Stimulated activated CD8-positive, alpha-beta memory T cell treated with anti-CD3 and anti-CD28 coated beads, Interleukin-4, amount 100 ng/mL, for 24 hours (primary cell): ENCODE results near the gene MTA1.

ENCODE experiments used
- DNase-seq: peaks from one replicate; pipeline ENCODE4 v3.0.0-alpha.2; 2020; ENCODE audit warnings: low read depth

Gene MTA1

DNA sequence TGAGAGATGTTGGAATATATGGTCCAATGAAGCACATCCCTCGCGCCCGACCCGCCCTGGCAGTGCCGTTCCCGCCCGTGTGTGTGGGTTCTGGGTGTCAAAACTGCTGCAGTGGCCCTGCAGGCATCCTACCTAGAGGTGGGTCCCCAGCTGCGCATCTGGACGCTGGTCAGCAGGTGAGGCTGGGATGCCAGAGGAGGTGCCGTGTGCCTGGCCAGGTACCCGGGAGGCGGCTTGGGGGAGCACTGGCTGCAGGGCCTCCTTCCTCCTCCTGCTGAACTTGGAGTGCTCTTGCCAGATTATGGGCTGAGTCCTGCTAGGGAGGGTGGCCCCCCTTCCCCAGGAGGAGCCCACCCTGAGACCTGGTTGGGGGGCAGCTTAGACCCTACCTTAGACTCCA lies 5.2 kb downstream of the MTA1 start:
- DNase-seq, result no peak

DNA sequence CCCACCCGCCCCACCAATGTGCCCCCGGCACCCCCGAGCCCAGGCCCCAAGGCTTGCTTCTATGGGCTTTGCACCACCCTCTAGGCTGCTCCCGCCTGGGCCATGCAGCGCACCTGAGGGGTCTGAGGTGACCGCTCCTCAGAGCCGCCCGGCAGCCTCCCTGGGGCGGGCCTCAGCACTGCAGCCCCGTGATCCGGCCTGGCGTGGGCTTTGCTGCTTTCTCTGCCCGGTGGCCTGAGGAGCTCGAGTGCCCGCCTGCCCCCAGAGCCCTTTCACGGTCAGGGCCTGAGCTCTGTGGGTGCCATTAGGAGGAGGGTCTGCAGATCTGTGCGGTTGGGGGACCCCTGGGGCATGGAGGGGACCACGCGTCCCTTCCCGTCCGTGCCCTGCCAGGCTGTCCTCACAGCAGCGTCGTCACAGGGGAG lies 6.2 kb downstream of the MTA1 start:
- DNase-seq, result no peak

DNA sequence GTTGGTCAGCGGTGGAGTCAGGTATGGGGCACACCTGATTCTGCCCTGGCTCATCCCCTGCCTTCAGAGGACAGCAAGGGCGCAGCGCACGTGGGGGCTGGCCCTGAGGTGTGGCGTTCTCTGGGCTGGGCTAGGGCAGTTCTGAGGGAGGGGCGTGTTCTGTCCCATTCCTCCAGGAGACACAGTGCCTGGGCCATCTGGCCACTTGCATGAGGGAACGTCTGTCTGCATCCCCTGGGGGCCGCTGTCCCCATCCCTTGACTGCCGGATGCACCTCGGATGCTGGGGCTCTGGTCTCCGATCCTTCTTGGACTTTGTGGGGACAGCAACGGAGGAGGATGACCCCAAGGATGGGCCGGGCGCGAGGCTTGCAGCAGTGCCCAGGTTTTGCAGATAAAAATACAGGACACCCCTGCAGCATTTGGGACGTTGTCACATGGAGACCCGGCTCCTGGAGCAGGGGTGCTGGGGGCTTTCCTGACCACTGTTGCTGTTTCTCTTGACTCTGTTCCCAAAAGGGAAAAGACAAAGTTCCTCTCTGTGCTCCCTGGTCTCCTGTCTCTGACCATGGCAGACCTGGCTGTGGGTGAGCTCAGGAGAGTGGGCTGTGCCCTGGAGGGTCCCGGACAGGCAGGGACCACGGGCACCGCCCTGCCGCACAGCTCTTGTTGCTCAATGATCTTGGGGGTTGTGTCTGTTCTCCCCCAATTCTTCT lies 6.9 kb downstream of the MTA1 start:
- no peak for DNase-seq

DNA sequence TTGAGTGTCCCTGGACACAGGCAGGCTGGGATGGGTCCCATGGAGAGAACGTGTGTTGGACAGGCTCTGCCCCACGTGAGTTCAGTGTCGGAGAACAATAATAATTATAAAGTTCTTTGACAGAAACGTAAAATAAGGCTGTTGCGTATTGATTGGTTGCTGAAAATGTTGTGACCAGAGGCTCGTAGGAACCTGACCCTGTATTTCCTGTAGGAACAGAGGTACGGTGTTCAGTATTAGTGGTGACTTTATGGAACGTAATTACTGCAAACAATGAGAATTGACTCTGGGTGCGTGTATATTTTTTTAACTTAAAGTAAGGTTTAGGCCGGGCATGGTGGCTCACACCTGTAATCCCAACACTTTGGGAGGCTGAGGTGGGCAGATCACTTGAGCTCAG lies 7.8 kb downstream of the MTA1 start:
- DNase-seq, result no peak

DNA sequence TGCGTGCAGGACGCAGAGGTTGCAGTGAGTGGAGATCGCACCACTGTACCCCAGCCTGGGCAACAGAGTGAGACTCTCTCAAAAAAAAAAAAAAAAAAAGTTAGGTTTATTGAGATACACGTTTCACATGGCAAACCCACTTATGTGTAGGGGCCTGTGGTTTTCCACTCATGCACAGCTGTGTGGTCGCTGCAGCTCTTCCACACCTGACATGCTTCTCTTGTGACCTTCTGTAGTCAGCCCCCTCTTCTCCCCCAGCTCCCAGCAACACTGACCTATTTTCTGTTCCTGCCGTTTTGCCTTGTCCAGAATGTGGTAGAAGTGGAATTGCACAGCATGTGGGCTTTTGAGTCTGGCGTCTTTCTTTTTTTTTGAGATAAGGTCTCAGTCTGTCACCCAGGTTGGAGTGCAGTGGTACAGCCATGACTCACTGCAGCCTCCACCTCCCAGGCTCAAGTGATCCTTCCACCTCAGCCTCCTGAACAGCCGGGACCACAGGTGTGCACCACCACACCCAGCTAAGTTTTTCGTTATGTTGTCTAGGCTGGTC lies 8.4 kb downstream of the MTA1 start:
- no peak for DNase-seq

DNA sequence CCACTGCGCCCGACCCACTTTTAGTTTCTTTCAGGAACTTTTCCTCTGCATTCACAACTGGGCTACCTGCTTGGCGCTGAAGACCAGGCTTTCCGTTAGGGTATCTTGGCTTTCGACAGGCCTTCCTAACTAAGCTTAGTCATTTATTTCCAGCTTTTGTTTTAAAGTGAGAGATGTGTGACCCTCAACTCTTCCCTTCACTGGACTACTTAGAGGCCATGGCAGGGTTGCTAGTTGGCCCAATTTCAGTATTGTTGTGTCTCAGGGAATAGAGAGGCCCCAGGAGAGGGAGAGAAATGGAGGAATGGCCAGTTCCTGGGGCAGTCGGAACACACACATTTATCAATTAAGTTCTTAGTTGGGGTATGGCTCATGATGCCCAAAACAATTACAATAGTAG lies 10.4 kb downstream of the MTA1 start:
- DNase-seq, result no peak

DNA sequence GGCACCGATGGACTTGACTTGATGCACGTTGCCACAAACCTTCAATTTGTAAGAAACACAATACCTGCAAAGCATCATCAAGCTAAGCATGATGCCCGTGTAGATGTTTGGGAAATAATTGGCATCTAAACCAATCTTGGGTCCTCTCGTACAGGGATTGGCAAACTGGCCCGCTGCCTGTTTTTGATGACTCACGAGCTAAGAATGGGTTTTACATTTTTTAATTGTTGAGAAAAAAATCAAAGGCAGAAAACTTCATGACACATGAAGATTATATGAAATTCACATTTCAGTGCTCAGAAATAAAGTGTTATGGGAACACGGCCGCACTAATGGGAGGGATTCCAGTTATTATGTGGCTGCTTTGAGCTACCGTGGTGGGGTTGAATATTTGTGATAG lies 10.9 kb downstream of the MTA1 start:
- DNase-seq, result no peak

DNA sequence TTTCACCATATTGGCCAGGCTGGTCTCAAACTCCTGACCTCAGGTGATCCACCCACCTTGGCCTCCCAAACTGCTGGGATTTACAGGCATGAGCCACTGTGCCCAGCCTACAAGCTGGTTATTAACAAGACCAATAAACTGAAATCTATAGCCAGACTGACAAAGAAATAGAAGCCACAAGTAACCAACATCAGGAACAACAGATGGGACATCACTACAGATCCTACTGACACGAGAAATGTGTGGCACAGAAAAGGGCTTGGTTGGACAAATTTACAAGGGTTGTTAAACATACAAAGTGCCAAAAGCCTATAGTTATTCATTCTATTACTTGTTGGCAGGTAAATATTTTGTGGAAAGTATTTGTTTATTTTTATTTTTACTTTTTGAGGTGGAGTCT lies 11.6 kb downstream of the MTA1 start:
- DNase-seq, result no peak

DNA sequence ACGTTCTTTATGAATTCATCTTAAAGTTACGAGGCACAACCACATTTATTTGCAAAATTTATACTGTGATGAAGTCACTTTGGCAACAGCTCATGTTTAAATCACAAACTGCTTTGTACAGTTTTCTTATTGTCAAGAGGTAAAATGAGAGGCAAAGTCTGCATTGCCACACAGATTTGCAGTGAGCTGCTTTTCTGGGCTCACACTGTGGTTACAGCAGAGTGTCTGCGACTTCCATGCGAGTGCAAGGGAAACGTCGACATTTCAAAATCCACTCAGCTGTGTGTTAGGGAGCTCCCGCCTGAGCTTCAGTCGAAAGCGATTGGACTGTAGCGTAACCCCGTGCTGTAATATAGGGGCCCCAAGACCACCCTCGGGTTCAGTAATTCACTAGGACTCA lies 13.0 kb downstream of the MTA1 start:
- no peak for DNase-seq

DNA sequence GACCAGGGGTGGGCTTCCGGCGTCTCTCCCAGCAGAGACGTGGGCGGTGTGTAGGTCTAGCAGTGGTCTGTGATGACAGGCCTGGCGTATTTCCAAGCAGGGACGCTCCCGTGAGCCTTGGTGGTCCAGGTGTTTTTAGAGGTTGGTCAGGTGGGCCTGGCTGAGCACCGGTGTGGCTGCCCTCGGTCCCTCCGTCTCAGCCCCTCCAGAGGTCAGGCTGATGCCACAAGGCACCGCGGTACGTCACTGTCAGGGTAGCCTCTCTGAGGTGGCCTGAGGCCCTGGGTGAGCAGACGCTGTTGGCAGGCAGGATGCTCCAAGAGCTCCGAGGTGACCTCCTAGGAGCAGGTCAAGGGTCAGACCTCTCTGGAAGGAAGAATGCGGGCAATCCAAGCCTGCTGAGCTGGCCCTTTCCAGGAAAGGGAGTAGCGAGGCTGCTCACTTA lies 13.6 kb downstream of the MTA1 start:
- no peak for DNase-seq

DNA sequence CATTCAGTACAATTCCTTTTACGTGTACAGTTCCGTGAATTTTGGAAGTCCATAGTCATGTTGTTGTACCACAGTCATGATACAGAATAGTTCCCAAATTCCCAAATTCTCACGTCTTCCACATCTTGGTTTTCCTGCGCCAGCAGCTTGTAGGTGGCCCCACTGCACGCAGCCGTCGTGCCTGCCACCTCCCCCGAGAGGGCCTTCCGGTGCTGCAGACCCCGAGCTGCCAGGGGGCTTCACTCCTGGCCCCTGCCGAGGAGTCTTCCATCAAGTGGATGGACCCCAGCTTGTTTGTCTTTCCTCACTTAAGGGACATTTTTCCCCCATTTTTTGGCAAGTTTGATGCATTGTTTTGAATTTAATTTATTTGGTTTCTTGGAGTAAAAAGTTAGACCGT lies 16.8 kb downstream of the MTA1 start:
- no peak for DNase-seq

DNA sequence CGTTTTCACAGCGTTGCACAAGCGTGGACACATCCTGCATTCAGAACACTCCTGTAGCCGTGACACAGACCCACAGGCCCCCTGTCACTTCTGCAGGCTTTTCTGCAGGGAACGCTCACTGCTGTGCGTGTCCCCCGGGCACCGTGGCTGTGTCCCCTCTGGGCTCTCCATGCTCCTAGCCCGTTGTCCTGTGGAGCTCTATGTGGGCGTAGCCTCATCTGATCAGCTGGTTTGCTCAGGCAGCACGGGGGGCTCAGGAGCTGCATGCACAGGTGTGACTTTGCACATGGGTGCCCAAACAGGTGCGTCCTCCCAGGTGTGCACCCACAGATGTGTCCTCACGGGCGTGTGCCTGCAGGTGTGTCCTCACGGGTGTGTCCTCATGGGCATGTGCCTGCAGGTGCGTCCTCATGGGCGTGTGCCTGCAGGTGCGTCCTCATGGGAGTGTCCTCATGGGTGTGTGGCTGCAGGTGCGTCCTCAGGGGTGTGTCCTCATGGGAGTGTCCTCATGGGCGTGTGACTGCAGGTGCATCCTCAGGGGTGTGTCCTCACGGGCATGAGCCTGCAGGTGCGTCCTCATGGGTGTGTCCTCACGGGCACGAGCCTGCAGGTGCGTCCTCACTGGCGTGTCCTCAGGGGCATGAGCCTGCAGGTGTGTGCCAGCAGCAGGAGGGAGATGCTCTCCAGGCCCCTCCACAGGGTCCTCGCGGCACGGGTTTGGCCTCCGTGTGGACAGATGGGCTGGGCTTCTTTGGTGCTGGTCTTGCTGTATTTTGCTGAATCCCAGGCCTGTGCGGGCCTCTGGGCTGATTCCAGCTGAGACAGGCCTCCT lies 17.5 kb downstream of the MTA1 start:
- DNase-seq, result no peak

DNA sequence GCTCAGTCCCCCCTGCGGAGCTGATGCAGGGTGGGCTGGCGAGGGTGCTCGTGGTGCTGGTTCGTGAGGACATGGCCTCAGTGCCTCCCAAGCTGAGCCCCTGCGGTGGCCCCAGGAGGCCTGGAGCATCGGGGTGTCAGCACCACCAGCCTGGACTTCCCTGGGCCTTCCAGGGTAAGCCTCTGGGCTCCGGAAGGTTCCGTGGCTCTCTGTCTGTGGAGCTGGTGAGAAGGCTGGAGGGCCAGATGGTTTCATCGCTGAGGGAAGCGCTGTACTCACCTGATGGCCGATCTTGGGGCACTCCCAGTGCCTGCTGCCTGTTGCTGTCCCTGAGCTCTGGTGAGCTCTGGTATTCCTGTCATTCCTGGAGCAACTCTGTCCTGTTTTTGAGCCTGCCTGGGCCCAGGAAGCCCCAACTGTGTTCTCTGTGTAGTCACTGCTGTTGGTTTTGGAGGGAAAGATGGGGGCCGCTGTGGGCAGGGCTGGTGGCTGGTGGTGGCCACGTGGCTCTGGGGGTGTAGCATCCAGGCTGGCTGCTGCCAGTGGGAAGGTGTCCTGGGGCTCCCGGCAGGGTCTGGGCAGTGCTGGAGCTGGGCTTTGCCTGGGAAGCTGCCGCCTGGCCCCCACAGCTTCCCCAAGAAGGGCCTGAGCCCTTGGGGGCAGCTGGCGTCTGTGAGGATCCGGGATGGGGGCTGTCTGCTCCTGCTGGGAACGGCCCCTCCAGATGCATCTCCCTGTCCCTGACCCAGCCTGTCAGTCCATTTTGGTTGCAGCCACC lies 18.3 kb downstream of the MTA1 start:
- DNase-seq, result no peak

DNA sequence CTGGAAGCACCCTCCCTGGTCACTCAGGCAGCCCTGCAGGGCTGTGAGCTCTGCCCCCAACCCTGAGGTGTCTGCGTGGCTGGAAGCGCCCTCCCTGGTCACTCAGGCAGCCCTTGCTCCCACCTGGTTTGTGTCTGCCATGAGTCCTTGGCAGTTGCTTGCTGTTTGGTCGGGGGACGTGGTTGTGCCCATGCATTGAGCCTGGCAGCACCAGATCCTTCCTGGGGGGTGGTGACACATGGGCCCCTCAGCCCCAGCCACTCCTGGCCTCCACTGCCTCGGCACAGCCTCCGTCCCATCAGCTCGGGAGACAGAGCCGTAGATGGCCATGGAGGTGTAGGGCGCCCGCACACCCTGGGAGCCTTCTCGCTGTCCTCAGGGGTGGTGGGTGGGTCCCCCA lies 19.6 kb downstream of the MTA1 start:
- DNase-seq, result no peak

DNA sequence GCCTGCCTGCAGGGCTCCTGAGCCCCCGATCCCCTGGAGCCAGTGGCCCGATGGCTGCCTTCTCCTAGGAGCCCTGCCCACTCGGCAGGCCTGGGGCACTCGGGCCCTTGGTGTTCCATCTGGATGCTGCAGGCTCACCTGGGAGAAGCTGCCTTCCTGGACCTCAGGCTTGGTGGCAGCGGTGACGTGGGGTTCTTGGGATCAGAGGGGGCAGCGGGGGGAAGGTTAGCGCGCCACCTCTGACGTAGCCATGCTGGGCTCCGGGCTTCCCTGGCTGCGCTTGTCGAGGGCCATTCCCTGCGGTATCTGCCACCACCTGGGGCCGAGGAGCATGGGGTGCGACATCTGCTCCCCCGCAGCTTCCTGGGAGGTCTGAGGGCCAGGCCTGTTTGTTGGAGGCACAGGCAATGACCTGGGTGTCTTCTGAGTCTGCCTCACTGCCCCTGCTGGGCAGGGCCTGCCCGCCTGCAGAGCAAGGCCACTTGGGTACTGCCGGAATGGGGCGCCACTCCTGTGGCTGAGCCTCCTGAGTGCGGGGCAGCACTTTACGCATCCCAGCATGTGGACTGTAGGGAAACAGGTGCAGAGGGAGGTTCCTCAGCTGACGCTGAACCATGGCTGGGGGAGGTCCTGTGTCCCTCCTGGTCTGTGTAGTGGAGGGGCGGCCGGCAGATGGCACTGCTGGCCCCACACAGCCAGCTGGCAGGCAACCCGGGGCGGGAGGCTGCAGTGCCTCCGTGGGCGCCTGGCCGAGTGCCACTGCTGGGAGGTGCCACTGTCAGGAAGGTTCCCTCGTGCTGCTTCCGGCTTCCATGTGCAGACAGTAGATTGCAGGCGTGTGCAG lies 20.3 kb downstream of the MTA1 start:
- no peak for DNase-seq

DNA sequence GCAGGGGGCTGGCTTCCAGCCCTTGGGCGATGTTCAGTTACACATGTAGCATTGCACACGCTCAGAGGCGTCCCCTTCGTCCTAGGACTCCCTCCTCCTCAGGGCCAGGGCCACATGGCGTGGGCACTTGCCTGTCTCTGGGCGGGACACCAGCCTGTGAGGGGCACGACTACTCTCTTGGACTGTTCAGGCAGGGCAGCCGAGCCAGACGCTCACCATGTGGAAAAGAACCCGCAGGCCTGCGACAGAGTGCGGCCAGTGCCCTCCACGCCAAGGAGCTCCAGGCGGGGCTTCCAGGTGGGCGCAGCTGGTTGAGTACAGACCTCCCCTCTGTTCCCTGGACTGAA lies 20.9 kb downstream of the MTA1 start:
- no peak for DNase-seq

DNA sequence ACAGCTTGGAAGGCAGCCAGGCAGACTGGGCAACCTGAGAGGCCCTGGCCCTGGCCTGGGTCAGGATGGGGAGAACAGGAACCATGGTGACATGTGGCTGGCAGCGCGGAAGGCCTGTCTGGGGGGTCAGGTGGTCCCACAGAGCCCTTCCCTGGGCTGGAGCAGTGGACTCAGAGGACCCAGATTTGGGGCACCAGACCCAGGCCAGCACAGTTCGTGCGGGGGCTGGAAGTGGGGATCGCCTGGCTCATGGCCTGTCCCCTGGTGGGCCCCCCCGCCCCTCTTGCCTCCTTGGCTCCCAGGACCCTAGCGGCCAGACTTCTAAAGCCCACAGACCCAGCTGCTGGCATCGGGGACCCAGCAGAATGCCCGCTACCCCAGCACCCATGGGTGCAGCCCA lies 21.4 kb downstream of the MTA1 start:
- no peak for DNase-seq

DNA sequence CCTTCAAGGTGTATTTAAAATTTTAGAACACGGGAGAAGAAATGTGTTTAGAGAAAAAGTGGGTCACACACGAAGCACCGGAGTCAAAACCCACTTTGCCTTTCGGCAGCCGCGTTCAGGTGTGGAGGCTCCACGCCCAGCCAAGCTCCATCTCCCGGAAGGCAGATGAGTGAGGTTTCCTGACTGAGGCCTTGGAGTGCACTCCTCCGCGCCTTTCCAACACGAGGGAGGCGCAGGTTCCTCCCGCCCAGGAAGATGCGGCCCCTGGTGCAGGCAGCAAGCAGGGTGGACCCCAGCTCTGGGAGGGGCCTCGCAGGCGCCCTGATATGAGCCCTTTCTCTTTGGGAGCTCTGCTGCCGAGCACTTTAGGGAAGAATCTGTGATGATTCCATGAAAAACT lies 22.5 kb downstream of the MTA1 start:
- DNase-seq, result no peak

DNA sequence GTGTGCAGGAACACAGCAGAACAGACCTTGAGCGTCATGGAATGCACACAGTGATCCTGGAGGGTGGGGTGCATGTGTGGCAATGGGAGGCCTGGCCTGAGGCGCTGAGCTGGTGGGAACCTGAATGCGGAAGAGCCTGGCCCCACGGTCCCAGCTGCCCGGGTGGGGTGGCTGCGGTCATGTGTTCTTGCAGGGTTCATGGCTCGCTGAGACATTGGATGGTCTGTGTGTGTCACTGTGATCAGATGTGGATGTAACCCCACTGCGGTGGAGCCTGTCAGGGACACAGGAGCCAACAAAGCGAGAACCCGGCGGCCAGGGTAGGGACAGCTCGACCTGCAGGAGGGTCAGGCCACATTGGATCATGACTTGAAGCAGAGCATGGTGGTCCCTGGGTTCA lies 23.2 kb downstream of the MTA1 start:
- DNase-seq, result no peak

DNA sequence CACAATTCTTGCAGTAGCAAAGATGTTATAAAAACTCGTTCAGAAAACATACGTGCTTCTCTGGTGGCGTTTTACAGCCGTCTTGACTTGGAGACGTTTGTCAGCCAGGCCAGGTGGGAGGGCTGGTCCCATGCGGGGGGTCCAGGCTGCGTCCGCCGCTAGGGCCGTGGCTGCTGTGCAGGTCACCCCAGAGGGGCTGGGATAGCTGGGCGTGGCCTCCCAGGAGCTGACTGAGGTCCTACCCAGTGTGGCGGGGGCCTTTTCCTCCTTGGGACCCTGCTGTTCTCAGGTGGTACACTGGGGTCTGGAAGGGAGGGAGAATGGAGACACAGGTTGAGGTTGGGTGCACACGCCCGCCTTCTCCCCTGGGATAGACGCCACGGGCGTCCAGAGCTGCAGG lies 25.2 kb downstream of the MTA1 start:
- DNase-seq, result no peak

DNA sequence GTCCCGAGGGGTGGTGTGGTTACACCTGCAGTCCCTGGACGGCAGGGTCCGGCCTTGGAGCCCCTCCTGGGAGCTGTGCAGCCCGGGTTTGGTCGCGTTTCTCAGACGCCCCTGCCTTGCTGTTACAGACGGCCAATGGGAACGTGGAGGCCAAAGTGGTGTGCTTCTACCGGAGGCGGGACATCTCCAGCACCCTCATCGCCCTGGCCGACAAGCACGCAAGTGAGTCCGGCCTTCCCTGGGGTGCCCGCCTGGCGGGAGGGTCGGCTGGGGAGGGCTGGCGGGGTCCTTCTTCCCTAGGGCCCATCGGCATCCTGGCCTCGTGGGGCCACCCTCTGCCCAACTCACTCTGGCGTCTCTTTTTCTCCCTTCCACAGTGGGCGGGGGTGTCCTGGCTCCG lies 25.7 kb downstream of the MTA1 start:
- no peak for DNase-seq
